Activated T-cell treated with anti-CD3 and anti-CD28 coated beads, Interleukin-2, amount 50 U/mL, for 72 hours (primary cell): Measurements from ENCODE around the gene RABGGTA. TPM values are rescaled to one million over a fixed set of nuclear protein-coding genes. Genes with fewer than 3 reads are reported as not detected.

ENCODE experiments used
- ATAC-seq, 2 donors: fragments of 150-1000 bp; cut with Tn5 transposase; replicated peaks in 1 of 2; 2 replicates each; pipeline ENCODE4 v1.10.0; 2021; ENCODE audit warnings: moderate library complexity in 2 of 2, mild to moderate bottlenecking in 1 of 2
- DNase-seq, 2 donors: peaks; one replicate each; pipeline ENCODE4 v3.0.0; 2021 to 2022; ENCODE audit warnings: mixed read lengths in 1 of 2
- H3K27ac Mint-ChIP-seq: one replicate; pipeline ENCODE4 v1.8.0; 2022; ENCODE audit warnings: mild to moderate bottlenecking, moderate library complexity, mixed read lengths
- H3K27me3 Mint-ChIP-seq: one replicate; pipeline ENCODE4 v1.8.0; 2022; ENCODE audit warnings: low read depth, mixed read lengths
- H3K36me3 Mint-ChIP-seq, 2 donors: one replicate each; pipeline ENCODE4 v1.8.0; 2022; ENCODE audit warnings: mixed read lengths in 2 of 2, mild to moderate bottlenecking in 1 of 2; ENCODE audit not compliant: insufficient read depth in 2 of 2
- H3K4me1 Mint-ChIP-seq: one replicate; pipeline ENCODE4 v1.8.0; 2022; ENCODE audit warnings: low read depth, mixed read lengths
- H3K4me3 Mint-ChIP-seq, 2 donors: one replicate each; pipeline ENCODE4 v1.8.0; 2022; ENCODE audit warnings: mild to moderate bottlenecking in 2 of 2, mixed read lengths in 2 of 2, moderate library complexity in 2 of 2
- H3K9me3 Mint-ChIP-seq, 2 donors: one replicate each; pipeline ENCODE4 v1.8.0; 2022; ENCODE audit warnings: mixed read lengths in 2 of 2
- total RNA-seq, 2 donors: library from RNA; stranded (reverse); gene quantifications; one replicate each; pipeline ENCODE4 v1.2.3, GENCODE V29; 2022

The RABGGTA gene
- total RNA-seq, 2 donors from 2014 or later: 53.8 to 56.2 TPM

DNA sequence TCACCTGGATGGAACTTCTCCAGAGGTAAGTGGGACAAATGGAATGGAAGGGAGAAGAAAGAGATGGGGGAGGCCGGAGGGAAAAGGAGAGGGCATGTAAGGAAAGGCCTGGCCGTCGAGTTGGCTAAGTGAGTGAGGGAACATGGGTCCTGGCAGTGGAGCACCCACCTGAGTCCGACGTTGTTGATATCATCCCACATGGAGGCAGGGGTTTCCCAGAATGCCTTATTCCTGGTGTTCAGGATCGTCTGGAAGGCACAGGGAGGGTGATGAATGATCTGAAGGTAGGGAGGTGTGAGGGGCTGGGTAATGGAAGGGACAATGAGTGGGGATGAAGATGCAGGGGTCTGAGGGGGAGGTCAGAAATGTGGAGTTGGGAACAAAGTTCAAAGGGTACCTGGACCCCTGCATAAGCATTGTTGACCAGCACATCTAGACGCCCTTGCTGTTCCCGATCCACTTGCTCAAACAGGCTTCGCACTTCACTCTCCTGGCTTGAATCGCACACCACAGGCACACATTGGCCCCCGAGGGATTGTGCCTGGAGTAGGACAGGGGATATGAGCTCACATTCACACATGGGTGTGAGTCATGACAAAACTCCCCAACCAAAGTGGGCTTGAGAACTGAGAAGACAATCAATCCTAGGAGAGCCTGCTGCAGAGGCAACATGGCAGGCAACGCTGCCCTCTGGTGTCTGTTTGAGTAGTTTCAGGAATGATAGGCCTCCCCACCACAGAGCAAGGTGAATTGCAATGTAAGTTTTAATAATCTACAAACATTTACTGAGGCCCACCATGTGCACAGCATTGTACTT lies 25.2 kb upstream of the RABGGTA start:
- Mint-ChIP-seq H3K36me3 (peaks cover 8 to 11% of the 10 kb centered on the region in 2 donors), H3K27me3 (no peaks in the 10 kb centered on the region), H3K4me3 (peak overlapping the region; percentile 49 to 57), H3K4me1 (peaks cover 57% of the 10 kb centered on the region), H3K27ac (peak overlapping the region; percentile 57), H3K9me3 (no peaks in the 10 kb centered on the region)
- ATAC-seq (peak; percentile 84), DNase-seq (peak; percentile 80 to 82)

DNA sequence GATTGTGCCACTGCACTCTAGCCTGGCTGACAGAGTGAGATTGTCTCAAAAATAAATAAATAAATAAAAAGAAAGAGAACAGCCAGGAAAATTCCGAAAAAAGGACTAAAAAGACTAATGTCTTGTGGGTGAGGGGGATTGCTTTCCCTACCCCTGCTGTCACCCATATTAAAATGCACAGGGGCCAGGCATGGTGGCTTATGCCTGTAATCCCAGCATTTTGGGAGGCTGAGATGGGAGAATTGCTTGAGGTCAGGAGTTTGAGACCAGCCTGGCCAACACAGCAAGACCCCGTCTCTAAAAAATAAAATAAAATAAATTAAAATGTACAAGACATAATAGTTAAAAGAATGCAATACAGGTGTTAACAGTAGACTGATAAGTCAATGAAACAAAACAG lies 22.1 kb upstream of the RABGGTA start:
- ATAC-seq: no peak
- H3K9me3 Mint-ChIP-seq: no peaks in the 10 kb centered on the region
- no peaks in the 10 kb centered on the region for H3K27me3 Mint-ChIP-seq
- H3K4me1 Mint-ChIP-seq: peaks cover 65% of the 10 kb centered on the region
- H3K27ac Mint-ChIP-seq: no peak overlapping the region
- H3K4me3 Mint-ChIP-seq: no peak overlapping the region
- no peak for DNase-seq
- H3K36me3 Mint-ChIP-seq: peaks cover 12 to 20% of the 10 kb centered on the region in 2 donors

DNA sequence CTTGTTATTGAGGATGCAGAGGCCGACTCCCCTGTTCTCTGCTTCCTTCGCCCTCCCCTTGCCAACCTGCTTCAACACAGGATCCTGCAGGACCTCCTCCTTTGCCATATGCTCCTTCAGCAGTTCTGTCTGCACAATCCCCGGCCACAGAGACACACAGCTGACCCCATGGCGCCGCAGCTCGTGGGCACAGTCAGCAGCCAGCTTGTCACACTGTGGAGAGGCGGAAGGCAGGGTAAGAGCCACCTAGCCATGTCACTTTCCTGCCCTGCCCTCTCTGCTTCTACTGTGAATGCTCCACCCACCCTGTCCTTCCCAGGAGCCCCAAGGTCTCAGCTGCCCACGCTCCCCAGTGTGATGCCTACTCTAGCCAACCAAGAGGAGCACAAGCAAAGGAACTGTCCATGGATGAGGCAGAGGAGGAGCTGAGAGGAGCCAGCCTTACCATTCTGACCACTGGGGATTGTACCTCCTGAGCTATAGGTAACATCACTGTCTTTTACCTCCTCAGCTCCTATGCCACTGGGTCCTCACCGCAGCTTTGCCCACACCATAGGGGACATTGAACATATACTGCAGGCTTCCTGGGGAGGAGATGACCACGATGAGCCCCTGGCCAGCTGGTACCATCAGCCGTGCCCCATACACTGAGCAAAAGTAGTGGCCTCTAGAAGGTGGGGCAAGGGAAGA lies 20.9 kb upstream of the RABGGTA start:
- Mint-ChIP-seq H3K4me1 (peaks cover 65% of the 10 kb centered on the region), H3K36me3 (peaks cover 12 to 20% of the 10 kb centered on the region in 2 donors), H3K9me3 (no peaks in the 10 kb centered on the region), H3K27ac (no peak overlapping the region), H3K4me3 (no peak overlapping the region), H3K27me3 (no peaks in the 10 kb centered on the region)
- no peak for DNase-seq
- ATAC-seq: no peak

DNA sequence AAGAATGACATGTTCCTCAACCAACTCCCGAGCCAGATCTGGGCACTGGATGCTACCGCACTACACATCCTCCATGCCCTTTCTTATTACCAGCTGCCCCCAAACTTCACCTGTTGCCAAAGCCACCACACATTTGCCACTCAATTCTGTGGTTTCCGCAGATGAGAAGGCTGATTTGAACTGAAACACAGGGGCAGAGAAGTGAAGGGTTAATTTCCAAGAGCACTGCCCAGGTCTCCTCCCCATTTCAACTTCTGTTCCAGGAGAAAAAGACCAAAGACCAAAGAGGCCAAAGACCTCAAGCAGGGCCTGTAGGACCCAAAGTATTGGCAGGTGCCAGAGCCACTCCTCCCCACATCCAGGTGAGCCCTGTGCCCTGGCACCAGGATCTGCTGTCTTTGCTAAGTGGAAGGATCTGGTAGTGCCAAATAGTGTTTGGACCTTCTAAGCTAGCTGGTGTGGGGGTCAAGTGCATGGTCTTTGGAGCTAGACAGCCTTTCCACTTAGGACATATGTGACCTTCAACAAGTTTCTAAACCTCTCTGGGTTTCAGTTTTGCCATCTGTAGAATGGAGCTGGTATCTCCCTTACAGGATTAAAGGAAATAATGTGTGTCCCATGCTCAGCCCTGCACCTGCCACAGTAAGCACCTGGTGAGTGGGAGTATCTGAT lies 20.2 kb upstream of the RABGGTA start:
- Mint-ChIP-seq H3K27me3 (no peaks in the 10 kb centered on the region), H3K27ac (no peak overlapping the region), H3K9me3 (no peaks in the 10 kb centered on the region), H3K4me1 (peaks cover 62% of the 10 kb centered on the region), H3K4me3 (no peak overlapping the region), H3K36me3 (peaks cover 10 to 18% of the 10 kb centered on the region in 2 donors)
- ATAC-seq: no peak
- no peak for DNase-seq

DNA sequence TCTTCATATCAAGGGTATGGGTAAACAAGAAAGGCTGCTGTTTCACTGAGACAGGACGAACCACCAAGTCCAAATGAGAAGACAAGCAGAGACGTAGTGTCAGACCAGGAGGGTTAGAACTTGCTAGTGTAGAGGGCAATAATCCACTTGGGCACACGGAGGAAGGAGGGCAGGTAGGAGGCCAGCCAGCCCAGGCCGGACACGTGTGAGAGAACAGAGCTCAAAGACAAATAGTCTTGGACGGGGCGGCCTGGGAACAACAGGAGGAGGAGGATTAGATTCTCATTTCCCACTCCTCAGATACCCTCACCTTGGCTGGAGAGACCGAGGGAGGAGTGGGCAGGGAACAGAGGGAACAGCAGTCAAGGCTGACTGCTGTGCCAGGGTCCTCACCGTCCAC lies 19.3 kb upstream of the RABGGTA start:
- DNase-seq (no peak), ATAC-seq (no peak)
- Mint-ChIP-seq H3K36me3 (peaks cover 9 to 13% of the 10 kb centered on the region in 2 donors), H3K27ac (no peak overlapping the region), H3K4me1 (peaks cover 54% of the 10 kb centered on the region), H3K4me3 (no peak overlapping the region), H3K27me3 (peaks cover 6% of the 10 kb centered on the region), H3K9me3 (no peaks in the 10 kb centered on the region)

DNA sequence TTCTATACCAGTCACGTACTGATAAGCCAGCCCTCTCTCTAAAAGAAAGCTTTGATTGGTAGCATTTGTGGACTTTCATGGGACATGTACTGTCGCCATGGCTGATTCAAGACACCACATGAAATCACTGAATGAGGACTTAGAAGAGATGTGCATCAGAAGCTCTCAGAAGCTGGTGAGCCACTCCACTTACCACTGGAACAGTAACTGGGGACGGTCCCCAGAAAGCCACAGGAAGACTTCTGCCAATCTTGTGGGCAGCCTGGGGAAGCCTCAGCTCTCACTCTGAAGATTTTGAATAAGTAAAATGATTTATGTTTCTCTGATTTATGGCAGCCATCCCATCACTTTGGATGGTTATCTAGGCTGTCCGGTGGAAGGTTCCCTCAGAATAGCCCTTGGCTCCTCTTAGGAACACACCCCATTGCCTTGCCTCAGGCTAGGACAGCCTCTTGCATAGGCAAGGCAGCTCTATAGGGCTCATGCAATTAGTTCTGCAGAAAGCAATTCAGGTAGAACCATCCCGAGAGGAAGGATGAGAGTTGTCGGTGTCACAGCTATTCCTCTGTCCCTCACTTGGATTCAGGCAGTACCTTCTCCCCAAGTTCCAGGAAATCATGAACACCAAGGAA lies 18.4 kb upstream of the RABGGTA start:
- ATAC-seq: peak; percentile 99
- Mint-ChIP-seq H3K4me3 (peak overlapping the region; percentile 42 to 59), H3K27me3 (peaks cover 6% of the 10 kb centered on the region), H3K4me1 (peaks cover 54% of the 10 kb centered on the region), H3K27ac (no peak overlapping the region), H3K9me3 (no peaks in the 10 kb centered on the region), H3K36me3 (peaks cover 9 to 11% of the 10 kb centered on the region in 2 donors)
- DNase-seq: peak; percentile 79 to 86

DNA sequence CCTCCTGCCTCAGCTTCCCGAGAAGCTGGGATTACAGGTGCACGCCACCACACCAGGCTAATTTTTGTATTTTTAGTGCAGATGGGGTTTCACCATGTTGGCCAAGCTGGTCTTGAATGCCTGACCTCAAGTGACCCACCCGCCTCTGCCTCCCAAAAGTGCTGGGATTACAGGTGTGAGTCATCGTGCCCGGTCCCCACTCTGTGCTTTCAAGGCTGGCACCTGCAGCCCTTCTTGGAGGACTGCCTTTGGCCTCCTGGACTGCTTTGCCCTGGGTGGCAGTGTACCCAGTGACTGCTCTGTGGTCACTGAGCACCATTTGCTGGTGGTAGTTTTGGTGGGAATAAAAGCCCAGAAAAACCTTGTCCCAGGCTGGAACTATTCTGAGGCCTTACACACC lies 15.6 kb upstream of the RABGGTA start:
- Mint-ChIP-seq H3K27ac (no peak overlapping the region), H3K4me3 (no peak overlapping the region), H3K9me3 (no peaks in the 10 kb centered on the region), H3K36me3 (peaks cover 5 to 9% of the 10 kb centered on the region in 2 donors), H3K4me1 (peaks cover 51% of the 10 kb centered on the region), H3K27me3 (peaks cover 6% of the 10 kb centered on the region)
- ATAC-seq (no peak), DNase-seq (no peak)

DNA sequence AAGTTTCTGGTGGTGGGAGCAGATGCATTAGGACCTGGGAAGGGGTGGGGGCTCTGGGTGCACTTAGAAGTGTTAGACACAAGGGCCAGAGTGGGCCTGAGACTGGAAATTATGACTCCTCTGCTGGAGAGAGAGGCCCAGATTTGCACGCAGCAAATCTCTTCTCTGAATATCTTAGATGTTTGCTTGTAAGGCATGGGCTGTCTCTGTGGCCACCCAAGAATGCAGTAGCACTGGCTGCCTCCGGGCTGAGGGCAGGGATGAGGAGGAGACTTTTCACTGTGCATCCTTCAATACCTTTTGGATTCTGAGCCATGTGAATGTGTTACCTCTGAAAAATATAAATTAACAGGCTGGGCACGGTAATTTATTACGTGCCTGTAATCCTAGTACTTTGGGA lies 14.0 kb upstream of the RABGGTA start:
- Mint-ChIP-seq H3K9me3 (no peaks in the 10 kb centered on the region), H3K27ac (no peak overlapping the region), H3K36me3 (peaks cover 0 to 4% of the 10 kb centered on the region in 2 donors), H3K27me3 (peaks cover 6% of the 10 kb centered on the region), H3K4me3 (no peak overlapping the region), H3K4me1 (peaks cover 49% of the 10 kb centered on the region)
- ATAC-seq (no peak), DNase-seq (no peak)

DNA sequence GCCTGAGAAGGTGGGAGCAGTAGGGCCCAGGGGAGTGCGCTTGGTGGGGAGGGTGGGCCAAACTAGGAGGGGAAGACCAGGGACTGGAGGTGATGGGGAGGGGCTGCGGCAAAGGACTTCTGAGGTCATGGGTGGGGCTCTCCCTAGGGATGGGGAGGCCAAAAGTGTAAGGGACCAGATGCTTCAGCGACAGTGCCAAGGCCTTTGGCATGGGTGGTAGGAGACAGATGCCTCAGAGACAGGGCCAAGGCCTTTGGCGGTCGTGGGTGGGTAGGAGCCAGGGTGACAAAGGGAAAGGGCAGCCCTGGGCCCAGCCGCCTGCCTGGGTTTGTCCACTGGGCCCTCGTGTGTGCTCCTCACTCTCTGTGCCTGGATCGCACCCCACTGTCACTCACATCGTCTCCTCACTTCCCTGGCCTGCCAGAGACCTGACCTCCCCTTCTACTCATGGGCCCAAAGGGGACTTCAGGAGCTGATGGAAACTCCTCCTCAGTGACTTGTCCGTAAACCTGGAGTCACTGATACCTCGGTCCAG lies 13.2 kb upstream of the RABGGTA start:
- peaks cover 49% of the 10 kb centered on the region for H3K4me1 Mint-ChIP-seq
- H3K4me3 Mint-ChIP-seq: no peak overlapping the region
- ATAC-seq: no peak
- no peaks in the 10 kb centered on the region for H3K36me3 Mint-ChIP-seq
- H3K9me3 Mint-ChIP-seq: no peaks in the 10 kb centered on the region
- H3K27me3 Mint-ChIP-seq: peaks cover 6% of the 10 kb centered on the region
- DNase-seq: no peak
- no peak overlapping the region for H3K27ac Mint-ChIP-seq

DNA sequence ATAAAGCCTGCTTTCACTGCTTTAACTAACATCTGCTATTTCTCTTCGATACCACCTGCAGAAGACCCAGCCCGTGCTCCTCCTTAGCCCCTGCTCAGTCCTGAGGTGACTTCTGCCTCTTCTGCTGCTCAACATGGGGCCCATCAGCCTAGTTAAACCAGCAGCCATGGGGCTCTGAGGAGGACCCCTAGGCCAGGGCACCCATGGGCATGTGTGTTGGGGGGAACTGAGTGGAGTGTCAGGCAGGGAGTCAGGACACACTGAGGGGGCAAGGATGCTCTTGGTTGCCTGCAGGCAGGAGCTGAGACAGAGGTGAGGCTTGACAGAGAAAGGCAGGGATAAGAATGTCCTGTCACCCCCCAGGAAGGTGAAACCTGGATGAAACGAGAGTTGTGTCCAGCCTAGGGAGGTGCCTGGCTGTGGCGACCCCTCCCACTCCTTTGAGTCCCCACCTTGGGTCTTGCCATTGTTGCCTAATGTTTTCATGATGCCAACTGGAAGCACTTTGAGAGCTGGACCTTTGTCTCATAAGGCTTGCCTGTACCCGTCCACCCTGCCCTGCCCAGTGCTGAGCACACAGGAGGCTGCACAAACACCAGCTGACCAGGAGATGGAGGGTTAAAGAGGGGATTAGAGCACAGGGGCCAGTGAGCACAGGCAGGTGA lies 12.5 kb upstream of the RABGGTA start:
- no peak overlapping the region for H3K27ac Mint-ChIP-seq
- no peaks in the 10 kb centered on the region for H3K9me3 Mint-ChIP-seq

DNA sequence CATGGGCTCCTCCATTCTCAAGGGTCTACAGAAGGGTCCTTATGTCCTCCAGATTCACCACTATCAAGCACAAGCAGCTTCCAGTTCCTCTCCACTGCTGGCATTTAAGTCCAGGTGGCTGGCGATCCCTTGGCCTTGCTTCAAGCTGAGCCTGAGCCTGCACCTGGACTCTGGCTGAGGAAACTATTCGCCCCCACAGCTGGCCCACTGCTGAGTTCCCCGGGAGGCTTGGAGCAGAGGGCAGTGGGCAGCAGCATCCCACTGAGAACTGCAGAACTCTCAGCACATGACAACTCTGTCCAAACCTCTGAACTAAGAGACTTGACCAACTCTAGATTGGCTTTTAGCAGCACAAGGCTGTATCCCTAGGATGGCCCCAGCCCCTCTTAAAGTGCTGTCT lies 11.3 kb upstream of the RABGGTA start:
- Mint-ChIP-seq H3K27me3 (peaks cover 6% of the 10 kb centered on the region), H3K27ac (no peak overlapping the region), H3K4me3 (no peak overlapping the region), H3K9me3 (peaks cover 0 to 7% of the 10 kb centered on the region in 2 donors), H3K4me1 (peaks cover 49% of the 10 kb centered on the region), H3K36me3 (peaks cover 3 to 4% of the 10 kb centered on the region in 2 donors)
- DNase-seq: no peak
- no peak for ATAC-seq

More for the DNA sequence above, 12.5 kb upstream of the RABGGTA start:
- peaks cover 49% of the 10 kb centered on the region for H3K4me1 Mint-ChIP-seq
- H3K27me3 Mint-ChIP-seq: peaks cover 6% of the 10 kb centered on the region
- ATAC-seq: no peak
- H3K4me3 Mint-ChIP-seq: no peak overlapping the region
- no peak for DNase-seq
- no peaks in the 10 kb centered on the region for H3K36me3 Mint-ChIP-seq

DNA sequence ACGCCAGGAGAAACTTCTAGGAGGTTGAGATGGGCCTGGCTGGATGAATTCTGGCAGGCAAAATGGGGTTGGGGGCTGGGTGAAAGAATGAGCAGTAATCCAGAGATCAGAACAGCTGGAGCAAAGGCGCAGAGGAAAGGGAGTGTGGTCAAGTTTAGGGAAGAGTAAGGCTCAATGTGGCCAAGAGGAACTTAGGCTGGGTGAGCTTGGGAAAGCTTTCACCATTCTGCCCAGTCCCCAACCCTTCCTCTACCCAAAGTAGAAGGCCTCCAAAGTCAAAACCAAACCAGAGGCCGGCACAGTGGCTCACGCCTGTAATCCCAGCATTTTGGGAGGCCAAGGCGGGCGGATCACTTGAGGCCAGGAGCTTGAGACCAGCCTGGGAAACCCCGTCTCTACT lies 10.2 kb upstream of the RABGGTA start:
- Mint-ChIP-seq H3K27ac (no peak overlapping the region), H3K27me3 (peaks cover 6% of the 10 kb centered on the region), H3K4me1 (peaks cover 51% of the 10 kb centered on the region), H3K4me3 (no peak overlapping the region), H3K36me3 (peaks cover 3 to 4% of the 10 kb centered on the region in 2 donors), H3K9me3 (peaks cover 0 to 7% of the 10 kb centered on the region in 2 donors)
- ATAC-seq (no peak), DNase-seq (no peak)
